Large intestine (tissue), 3 donors: ENCODE data around the gene PDE5A. TPM values are rescaled to one million over a fixed set of nuclear protein-coding genes. Genes with fewer than 3 reads are reported as not detected.

Source experiments
- DNase-seq, 2 donors: peaks; one replicate each; pipeline versions ENCODE4 v3.0.0 to v3.0.0-alpha.2; 2013
- H3K27ac ChIP-seq: one replicate; pipeline ENCODE4 v1.5.1; 2013; ENCODE audit warnings: low read length
- H3K27me3 ChIP-seq: 2 replicates; pipeline ENCODE4 v1.6.1; 2013; ENCODE audit warnings: low read length; ENCODE audit not compliant: control insufficient read depth, insufficient read depth
- H3K36me3 ChIP-seq: 2 replicates; pipeline ENCODE4 v1.6.1; 2013; ENCODE audit warnings: low read length; ENCODE audit not compliant: control insufficient read depth, insufficient read depth
- H3K4me1 ChIP-seq: one replicate; pipeline ENCODE4 v1.6.1; 2013; ENCODE audit warnings: low read length; ENCODE audit not compliant: control insufficient read depth, insufficient read depth
- H3K4me3 ChIP-seq: one replicate; pipeline ENCODE4 v1.5.1; 2013; ENCODE audit warnings: low read length
- H3K9me3 ChIP-seq: one replicate; pipeline ENCODE4 v1.6.1; 2013; ENCODE audit warnings: mild to moderate bottlenecking, low read depth, low read length, moderate library complexity; ENCODE audit not compliant: control insufficient read depth
- WGBS: methylation state at CpG from one replicate; pipeline ENCODE4 v1.1.5; 2013; ENCODE audit warnings: low lambda C conversion rate; ENCODE audit not compliant: insufficient coverage; 5-methylcytosine and 5-hydroxymethylcytosine counted together
- polyA plus RNA-seq: library from polyadenylated mRNA; unstranded; fragments of 120-200 nt; gene quantifications from one replicate; pipeline ENCODE4 v1.2.1, GENCODE V29; 2013

PDE5A gene
- polyA plus RNA-seq, 1 donor: 25.0 TPM

DNA sequence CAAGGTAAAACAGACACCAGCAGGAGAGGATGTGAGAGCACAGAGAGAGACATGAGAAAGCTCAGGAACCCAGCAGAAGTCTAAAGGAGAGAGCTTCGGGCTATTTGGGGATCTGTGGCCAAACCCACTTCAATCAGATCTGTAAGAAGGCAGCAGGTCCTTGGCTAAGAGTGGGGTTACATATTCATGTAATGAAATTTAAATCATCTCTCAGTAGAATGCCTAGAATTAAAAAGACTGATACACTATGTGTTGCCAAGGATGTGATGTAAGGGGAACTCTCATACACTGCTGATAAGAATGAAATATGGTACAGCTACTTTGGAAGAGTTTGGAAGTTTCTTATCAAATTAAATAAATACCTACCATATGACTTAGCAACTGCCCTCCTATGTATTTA, 35.8 kb downstream of the PDE5A start:
- DNase-seq: no peak
- Histone ChIP-seq H3K4me3 (no peak overlapping the region), H3K27ac (no peak overlapping the region), H3K36me3 (peaks cover 9% of the 10 kb centered on the region), H3K27me3 (no peaks in the 10 kb centered on the region), H3K9me3 (no peaks in the 10 kb centered on the region), H3K4me1 (no peaks in the 10 kb centered on the region)
- no CpG with 5 or more reads among the region's 1 CpG for WGBS

DNA sequence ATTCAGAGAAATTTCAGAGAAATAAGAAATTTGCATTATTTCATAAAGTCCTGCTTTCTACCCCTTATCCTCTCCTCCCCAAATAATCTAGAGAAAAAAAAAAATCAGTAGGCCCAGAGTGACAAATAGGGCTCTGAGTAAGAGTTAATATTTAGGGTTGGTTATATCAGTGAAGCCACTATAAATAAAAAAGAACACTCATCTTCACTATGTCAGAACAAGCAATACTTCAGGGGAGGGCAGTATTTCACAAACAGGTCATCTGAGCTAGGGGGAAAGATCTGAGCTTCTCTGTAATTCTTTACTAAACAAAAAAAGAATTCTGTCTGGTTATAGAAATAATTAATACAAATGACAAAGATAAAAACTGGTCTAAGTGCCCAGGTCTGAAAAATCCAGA, 39.4 kb downstream of the PDE5A start:
- Histone ChIP-seq H3K27me3 (no peaks in the 10 kb centered on the region), H3K36me3 (no peaks in the 10 kb centered on the region), H3K4me1 (no peaks in the 10 kb centered on the region), H3K4me3 (no peak overlapping the region), H3K9me3 (no peaks in the 10 kb centered on the region), H3K27ac (no peak overlapping the region)
- no peak for DNase-seq

GRCh38 chr4:119587796-119588195, 40.8 kb downstream of the PDE5A start:
- no peak for DNase-seq
- H3K27ac ChIP-seq: no peak overlapping the region
- no peaks in the 10 kb centered on the region for H3K9me3 ChIP-seq
- H3K27me3 ChIP-seq: no peaks in the 10 kb centered on the region
- no peaks in the 10 kb centered on the region for H3K4me1 ChIP-seq
- no peak overlapping the region for H3K4me3 ChIP-seq
- peaks cover 4% of the 10 kb centered on the region for H3K36me3 ChIP-seq
- WGBS: 100% methylated on average over 1 of the region's 3 CpGs

GRCh38 chr4:119585771-119586170, 42.8 kb downstream of the PDE5A start:
- DNase-seq: no peak
- H3K27me3 ChIP-seq: no peaks in the 10 kb centered on the region
- H3K4me1 ChIP-seq: no peaks in the 10 kb centered on the region
- 86% methylated on average over 1 of the region's 6 CpGs for WGBS
- H3K36me3 ChIP-seq: peaks cover 4% of the 10 kb centered on the region
- no peaks in the 10 kb centered on the region for H3K9me3 ChIP-seq
- H3K4me3 ChIP-seq: no peak overlapping the region
- H3K27ac ChIP-seq: no peak overlapping the region

DNA sequence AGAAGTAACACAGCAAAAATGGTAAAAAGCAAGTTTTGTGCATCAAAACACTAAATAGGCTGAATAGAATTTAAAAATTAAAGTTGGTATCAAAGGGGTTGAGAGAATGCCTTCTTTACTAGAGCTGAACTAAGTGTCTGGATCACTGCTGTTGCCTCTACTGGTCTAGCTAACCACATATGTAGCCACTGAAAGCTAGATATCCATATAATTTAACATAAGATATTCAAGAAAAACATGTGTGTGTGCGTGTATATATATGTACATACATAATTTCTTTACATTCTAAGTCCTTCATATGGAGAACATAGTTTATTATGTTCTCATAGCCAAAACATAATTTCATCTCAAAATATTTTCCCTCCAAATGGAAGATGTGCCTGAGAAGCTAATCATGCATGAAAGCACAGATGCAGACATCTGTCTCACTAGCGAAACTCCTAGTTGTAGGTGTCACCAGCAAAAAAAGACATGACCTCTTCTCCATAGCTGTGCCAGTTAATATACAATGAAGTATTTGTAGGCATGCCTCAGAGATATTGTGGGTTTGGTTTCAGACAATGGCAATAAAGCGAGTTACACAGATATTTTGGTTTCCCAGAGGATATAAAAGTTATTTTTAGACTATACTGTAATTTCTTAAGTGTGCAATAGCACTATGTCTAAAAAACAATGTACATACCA, 47.3 kb downstream of the PDE5A start:
- no peaks in the 10 kb centered on the region for H3K27me3 ChIP-seq
- no peak for DNase-seq
- no peak overlapping the region for H3K4me3 ChIP-seq
- no peaks in the 10 kb centered on the region for H3K4me1 ChIP-seq
- 80% methylated on average over 1 of the region's 3 CpGs for WGBS
- H3K36me3 ChIP-seq: peaks cover 4% of the 10 kb centered on the region
- H3K27ac ChIP-seq: no peak overlapping the region
- no peaks in the 10 kb centered on the region for H3K9me3 ChIP-seq

- no CpG with 5 or more reads among the region's 3 CpGs for WGBS
- Histone ChIP-seq H3K27ac (no peak overlapping the region), H3K4me3 (no peak overlapping the region)
Observed at GRCh38 chr4:119580293-119580692, 48.3 kb downstream of the PDE5A start.

DNA sequence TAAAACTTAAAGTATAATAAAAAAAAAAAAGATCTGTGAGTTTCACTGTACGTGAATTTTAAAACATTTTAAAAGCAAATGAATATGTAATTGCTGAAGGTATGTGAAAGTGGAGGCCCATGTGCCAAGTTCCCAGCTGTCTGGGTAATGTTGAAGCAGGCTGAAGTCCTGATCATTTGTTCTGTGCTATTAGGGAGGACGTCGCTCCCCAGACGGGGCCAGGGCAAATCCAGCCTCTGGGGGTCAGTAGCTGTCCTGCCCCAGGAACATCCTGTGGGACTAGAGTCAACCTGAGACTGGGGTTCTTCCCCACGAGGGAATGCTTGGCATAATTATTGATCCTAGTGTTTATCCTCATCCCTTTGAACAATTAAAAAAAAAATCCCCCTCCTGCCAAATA, 48.8 kb downstream of the PDE5A start:
- no peaks in the 10 kb centered on the region for H3K4me1 ChIP-seq
- no peak overlapping the region for H3K4me3 ChIP-seq
- no peaks in the 10 kb centered on the region for H3K9me3 ChIP-seq
- peaks cover 4% of the 10 kb centered on the region for H3K36me3 ChIP-seq
- H3K27me3 ChIP-seq: no peaks in the 10 kb centered on the region
- no CpG with 5 or more reads among the region's 5 CpGs for whole genome bisulfite sequencing
- H3K27ac ChIP-seq: no peak overlapping the region
- no peak for DNase-seq

More at GRCh38 chr4:119580293-119580692, 48.3 kb downstream of the PDE5A start:
- no peaks in the 10 kb centered on the region for H3K4me1 ChIP-seq
- no peak for DNase-seq
- H3K9me3 ChIP-seq: no peaks in the 10 kb centered on the region
- no peaks in the 10 kb centered on the region for H3K27me3 ChIP-seq
- H3K36me3 ChIP-seq: peaks cover 4% of the 10 kb centered on the region

GRCh38 chr4:119570401-119570800, 58.2 kb downstream of the PDE5A start:
- WGBS: no CpG with 5 or more reads among the region's 5 CpGs
- H3K4me1 ChIP-seq: no peaks in the 10 kb centered on the region
- no peaks in the 10 kb centered on the region for H3K9me3 ChIP-seq
- no peak overlapping the region for H3K4me3 ChIP-seq
- H3K36me3 ChIP-seq: peaks cover 5% of the 10 kb centered on the region
- no peak overlapping the region for H3K27ac ChIP-seq
- no peak for DNase-seq
- H3K27me3 ChIP-seq: no peaks in the 10 kb centered on the region

- H3K36me3 ChIP-seq: peaks cover 18% of the 10 kb centered on the region
- no peaks in the 10 kb centered on the region for H3K9me3 ChIP-seq
- H3K4me1 ChIP-seq: no peaks in the 10 kb centered on the region
- no peak overlapping the region for H3K4me3 ChIP-seq
- H3K27me3 ChIP-seq: no peaks in the 10 kb centered on the region
- no peak overlapping the region for H3K27ac ChIP-seq
- no peak for DNase-seq
Observed at GRCh38 chr4:119564106-119564505, 64.5 kb downstream of the PDE5A start.

DNA sequence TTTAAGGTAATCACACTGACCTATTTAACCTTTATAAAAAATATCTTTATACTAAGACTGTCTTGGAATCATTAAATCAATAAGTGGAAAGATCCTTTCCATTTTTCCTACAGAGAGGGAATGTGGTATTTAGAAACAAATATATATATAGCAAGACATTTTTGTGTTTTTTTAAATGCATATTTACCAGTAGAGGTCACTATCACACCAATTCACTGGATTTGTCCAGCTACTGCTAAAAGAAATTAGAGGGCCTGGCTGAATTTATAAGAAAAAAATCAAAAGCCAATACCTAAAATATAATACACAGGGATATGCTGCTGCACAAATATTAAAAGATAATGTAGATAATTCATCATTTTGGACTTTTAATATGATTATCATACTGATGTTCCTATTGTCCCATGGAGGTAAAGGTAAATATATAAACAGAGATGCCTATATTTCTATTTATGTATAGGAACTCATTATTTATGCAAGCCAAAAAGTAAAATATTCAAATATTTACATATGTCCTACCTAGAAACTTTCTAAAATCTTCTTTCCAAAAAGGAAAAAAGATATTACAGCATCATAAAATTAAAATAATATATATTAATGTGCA, 69.5 kb downstream of the PDE5A start:
- H3K36me3 ChIP-seq: peaks cover 15% of the 10 kb centered on the region
- H3K27ac ChIP-seq: no peak overlapping the region
- H3K4me1 ChIP-seq: no peaks in the 10 kb centered on the region
- no peaks in the 10 kb centered on the region for H3K9me3 ChIP-seq
- H3K27me3 ChIP-seq: no peaks in the 10 kb centered on the region
- H3K4me3 ChIP-seq: no peak overlapping the region
- peak in 1 of 2 donors; percentile 25 for DNase-seq

DNA sequence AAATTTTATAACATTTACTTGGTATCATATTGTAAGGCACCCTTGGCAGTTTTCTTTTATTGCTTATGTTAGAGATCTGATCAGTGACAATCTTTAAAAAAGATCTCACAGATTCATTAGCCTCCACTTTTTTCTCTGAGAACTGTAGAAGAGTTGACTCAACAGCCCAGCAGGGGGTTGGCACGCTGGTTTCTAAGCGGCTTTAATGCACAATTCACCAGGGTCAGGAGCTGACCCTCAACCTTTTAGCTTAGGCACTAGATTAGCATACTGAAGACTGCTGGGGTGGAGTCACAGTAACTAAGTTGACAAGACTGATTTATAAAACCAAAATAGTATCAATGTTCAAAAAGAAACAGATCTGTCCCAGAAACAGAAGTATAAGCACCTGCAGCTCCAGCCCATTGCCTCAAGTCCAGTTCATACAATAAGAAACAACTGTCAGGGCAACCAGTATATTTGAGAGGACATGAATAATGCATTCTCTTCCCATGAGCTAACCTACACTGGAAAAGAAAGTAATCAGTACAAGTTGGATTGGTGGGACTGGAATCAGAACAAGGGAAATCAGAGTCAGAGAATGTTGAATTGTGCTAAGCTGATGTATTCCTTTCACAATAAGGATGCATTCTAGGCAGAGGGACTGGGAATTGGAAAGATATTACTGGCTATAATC, 77.6 kb downstream of the PDE5A start:
- Histone ChIP-seq H3K27ac (no peak overlapping the region), H3K4me1 (no peaks in the 10 kb centered on the region), H3K4me3 (no peak overlapping the region), H3K36me3 (peaks cover 15% of the 10 kb centered on the region), H3K9me3 (no peaks in the 10 kb centered on the region), H3K27me3 (no peaks in the 10 kb centered on the region)
- no CpG with 5 or more reads among the region's 2 CpGs for whole genome bisulfite sequencing
- no peak for DNase-seq
